ENCODE results near the gene TFDP2.

GRCh38 chr3:142097099-142097843, 52.1 kb downstream of the TFDP2 start:
- TF ChIP-seq POLR2AphosphoS5 (IDR thresholded peaks at IDR 0.05; ENCODE audit: low read depth, low read length) (no peak), SP1 (IDR thresholded peaks at IDR 0.05; ENCODE audit: low read depth) (no peak), CTCF (IDR thresholded peaks at IDR 0.05 in 2 of 3, conservative IDR thresholded peaks at IDR 0.05 in 1 of 3; ENCODE audit: borderline replicate concordance in 1 of 3, insufficient read depth in 1 of 3, low read depth in 2 of 3, low read length in 2 of 3) (no peak), EGR1 (IDR thresholded peaks at IDR 0.05; ENCODE audit: low read depth) (no peak), ZFX (IDR thresholded peaks at IDR 0.05) (no peak)

Data from HCT116 (cell line).